GM21717 (cell line): ENCODE measurements around the gene HECW1.
"Not testable (repeated sequence)": the region's sequence is repeated elsewhere in the genome, so short reads cannot be mapped to it uniquely, and the experiment has no call there.

Experiments used
- ATAC-seq: cut with Tn5 transposase; IDR thresholded peaks from one replicate; pipeline ENCODE4 v1.9.1; 2021; ENCODE audit warnings: mild to moderate bottlenecking, moderate library complexity; ENCODE audit not compliant: unreplicated experiment

HECW1 gene

GRCh38 chr7:43345696-43346095 is 233.2 kb downstream of the HECW1 start:
- not testable (repeated sequence) for ATAC-seq

GRCh38 chr7:43351683-43352082 is 239.2 kb downstream of the HECW1 start:
- no peak for ATAC-seq

DNA sequence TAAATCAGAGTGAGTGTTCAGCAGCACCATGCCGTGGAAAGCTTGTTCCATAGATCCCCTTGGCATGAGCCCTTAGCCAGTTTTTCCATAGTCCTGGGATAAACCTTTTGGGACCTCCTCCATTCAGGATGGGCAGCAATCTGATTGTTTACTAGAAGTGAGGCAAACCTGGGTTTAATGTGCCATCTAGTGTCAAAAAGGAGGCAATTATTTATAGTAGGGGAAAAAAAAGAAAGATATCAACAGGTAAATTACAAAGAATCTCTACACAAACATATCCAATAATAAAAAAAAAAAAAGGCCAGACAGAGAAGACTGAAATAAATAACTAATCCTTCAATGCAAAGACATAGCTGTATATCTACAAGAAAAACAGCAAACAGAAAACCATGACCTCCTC is 241.5 kb downstream of the HECW1 start:
- ATAC-seq: no peak

GRCh38 chr7:43362652-43363034 is 250.2 kb downstream of the HECW1 start:
- ATAC-seq: no peak

GRCh38 chr7:43363035-43363791 is 250.8 kb downstream of the HECW1 start:
- no peak for ATAC-seq

GRCh38 chr7:43364391-43364790 is 251.9 kb downstream of the HECW1 start:
- ATAC-seq: no peak

DNA sequence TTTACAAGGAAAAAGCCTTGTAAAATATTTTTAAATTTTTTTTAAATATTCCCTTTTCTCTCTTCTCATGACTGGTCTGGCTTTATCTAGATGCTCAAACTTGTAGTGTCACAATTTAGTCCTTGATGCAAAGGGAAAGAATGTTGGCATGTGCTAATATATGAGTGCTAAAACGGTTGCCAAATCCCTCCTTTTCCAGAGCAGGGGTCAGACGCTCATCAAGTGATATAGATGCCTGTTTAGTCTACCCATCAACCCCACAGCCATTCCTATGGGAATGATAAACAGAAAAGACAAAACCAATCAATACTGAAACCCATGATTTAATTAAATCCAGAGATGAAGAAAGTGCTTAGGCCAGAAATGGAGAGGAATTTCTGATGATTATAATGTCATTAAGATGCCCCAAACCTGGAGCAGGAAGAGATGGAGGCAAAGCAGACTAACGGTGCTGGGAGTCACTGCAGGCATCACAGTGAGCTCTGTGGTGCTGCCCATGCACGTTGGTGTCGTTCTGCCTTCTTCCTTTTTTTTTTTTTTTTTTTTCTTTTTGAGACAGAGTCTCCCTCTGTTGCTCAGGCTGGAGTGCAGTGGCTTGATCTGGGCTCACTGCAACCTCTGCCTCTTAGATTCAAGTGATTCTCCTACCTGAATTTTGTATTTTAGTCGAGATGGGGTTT is 260.4 kb downstream of the HECW1 start:
- no peak for ATAC-seq

DNA sequence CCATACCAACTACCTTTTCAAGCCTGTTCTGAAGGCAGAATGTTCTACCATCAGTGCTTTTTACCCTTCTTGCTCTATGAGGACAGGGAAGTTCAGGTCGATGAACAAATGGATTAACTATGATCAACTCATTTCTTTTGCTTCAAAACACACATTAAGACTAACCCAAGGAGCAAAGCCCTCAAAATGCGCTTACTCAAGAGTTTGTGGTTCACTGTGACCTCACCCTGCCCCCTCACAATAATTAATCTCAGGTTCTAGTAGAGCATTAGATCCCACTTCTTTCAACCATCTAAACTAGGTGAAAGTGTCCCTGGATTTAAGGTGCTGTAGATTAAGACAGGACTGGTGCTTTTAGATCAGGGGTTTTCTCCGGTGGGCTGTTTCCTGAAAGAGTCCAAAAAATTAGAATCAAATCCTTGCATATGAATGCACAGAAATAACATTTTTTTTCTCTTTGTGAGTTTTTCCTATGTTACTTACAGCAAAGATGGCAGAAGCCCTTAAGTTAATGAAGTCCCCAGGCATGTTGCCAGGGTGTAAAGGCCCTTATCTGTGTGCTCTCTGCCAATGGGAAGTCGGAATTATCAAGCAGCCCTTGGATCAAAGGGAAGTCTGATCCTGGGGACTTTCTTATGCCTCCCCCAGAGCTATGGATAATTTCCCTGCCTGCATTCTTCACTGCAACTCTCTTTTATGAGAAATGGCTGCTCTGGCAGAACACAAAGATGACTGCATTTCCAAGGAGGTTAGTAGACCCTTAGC is 264.9 kb downstream of the HECW1 start:
- no peak for ATAC-seq

DNA sequence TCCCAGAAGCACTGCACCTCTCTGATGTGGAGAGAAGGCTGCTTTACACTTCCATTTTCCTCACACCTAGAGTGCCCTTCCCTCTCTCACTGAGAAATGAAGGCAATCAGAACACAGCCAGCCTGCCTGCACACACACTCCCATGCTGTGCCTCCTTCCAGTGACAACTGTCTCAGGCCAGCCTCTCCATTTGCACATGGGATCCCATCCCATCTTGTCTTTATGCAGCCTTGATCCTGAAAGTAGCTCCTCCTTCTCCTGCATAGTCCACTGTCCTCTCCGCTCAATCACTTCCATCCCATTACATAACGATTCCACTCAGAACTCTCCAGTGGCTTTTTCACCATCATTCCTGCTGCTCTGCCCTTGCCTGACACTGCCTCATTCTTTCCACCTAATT is 266.8 kb downstream of the HECW1 start:
- ATAC-seq: no peak

- no peak for ATAC-seq
Observed at GRCh38 chr7:43384616-43385308, 272.3 kb downstream of the HECW1 start.

GRCh38 chr7:43385309-43385680 is 272.8 kb downstream of the HECW1 start:
- ATAC-seq: no peak

DNA sequence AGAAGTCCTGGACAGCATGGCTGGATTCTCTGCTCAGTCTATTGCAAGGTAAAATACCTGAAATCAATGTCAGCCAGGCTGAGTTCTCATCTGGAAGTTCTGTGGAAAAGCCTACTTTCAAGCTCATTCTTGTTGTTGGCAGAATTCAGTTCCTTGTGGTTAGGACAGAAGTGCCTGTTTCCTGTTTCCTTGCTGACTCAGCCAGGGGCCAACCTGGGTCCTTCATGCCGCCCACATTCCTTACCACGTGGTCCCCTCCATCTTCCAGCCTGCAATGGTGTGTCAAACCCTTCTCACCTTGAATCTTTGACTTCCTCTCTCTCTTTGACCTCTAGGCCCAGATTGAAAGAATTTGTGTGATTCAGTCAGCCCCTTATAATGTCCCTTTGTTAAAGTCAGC is 273.4 kb downstream of the HECW1 start:
- no peak for ATAC-seq

GRCh38 chr7:43387932-43388331 is 275.5 kb downstream of the HECW1 start:
- ATAC-seq: no peak

DNA sequence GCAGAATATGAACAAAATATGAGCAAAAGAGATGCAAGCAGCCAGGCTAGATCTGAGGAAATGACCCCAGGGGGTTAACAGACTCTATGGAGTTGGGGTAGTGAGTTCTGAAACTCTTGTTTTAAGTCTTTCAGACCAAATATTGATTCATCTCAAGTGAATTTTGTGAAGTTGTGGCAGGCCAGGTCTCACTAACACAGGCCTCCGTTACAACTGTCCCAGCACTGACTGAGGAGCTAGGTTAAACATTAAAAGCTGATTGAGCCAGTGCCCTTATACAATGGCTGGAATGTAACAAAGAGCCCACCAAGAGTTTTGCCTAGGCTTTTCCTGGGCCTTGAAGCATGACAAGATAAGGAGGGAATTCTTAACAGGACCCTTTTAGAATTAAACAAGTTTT is 278.1 kb downstream of the HECW1 start:
- ATAC-seq: no peak

DNA sequence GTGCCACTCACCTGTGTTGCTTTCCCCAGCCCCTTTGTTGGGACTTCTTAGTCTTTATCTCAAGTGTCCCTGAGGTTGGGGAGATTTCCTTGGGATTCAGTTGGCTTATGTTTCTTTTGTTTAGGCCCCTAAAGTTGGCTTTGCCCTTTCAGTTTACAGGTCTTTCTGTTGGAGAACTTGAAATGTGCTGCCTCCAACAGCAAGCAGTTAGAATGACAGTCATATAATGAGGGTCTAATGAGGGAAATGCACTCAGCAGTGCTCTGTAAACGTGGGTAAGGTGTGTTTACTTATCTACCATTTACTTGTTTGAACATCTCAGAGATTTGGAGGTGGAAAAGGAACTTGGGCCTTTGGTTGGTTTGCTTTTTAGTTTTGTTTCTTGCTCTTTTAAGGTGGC is 279.1 kb downstream of the HECW1 start:
- no peak for ATAC-seq

DNA sequence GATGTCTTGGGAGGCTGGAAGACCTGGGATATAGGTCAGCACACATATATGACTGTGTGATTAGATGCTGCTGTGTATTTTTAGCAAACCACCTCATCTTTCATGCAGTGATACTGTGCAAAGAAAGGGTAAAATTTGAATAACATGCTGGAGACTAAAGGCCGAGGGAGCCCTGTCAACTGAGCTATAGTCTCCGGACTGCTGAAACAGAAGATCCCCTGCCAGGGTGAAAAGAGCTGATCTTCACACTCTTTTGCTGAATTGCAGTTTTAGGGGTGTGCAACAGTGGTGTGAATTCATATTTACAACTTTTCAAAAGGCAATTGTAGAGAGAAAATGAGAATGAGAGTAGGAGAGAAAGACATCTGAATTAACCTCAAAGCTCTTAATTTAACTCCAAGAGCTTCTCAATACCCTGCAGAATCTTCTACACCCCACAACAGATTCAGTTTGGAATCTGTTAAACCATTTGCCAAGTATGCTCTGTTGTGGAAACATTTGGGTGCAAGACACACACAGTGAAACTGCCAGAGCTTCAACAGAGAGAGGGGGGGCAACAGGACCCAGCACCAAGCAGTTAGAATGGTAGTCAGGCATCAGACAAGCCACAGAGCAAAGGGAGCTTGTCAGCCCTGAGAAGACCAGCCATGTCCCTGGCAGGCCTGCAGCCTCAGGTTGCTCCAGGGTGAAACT is 280.3 kb downstream of the HECW1 start:
- ATAC-seq: no peak

DNA sequence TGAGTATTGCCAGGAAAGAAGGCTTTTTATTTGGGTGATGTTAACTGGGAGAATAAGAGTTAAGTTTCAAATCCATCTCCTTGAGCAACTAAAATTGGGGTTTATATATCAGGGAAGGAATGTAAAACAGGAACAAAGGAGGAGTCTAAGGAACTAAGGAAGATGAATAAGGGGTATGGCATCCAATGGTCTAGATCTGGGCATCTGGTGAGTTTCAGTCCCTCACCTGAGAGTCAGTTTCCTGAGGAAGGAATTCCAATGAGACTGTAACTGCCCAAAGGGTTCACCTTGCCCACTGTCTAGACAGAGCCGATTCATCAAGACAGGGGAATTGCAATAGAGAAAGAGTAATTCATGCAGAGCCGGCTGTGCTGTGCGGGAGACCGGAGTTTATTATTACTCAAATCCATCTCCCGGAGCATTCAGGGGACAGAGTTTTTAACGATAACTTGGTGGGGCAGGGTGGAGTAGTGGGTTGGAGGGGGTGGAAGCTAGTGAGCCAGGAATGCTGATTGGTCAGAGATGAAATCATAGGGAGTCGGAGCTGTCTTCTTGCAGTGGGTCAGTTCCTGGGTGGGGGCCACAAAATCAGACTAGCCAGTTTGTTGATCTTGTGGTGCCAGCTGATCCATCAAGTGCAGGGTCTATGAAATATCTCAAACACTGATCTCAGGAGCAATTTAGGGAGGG is 282.1 kb downstream of the HECW1 start:
- no peak for ATAC-seq

GRCh38 chr7:43395351-43395750 is 282.9 kb downstream of the HECW1 start:
- no peak for ATAC-seq

- no peak for ATAC-seq
Observed at GRCh38 chr7:43396187-43396740, 283.8 kb downstream of the HECW1 start.

DNA sequence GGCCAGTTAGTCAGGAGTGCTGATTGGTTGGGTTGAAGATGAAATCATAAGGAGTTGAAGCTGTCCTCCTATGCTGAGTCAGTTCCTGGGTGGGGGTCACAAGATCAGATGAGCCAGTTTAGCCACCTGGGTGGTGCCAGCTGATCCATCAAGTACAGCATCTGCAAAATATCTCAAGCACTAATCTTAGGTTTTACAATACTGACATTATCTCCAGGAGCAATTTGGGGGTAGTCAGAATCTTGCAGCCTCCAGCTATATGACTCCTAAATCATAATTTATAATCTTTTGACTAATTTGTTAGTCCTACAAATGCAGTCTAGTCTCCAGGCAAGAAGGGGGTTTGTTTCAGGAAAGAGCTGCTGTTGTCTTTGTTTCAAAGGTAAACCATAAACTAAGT is 286.4 kb downstream of the HECW1 start:
- ATAC-seq: no peak
